MCF 10A (cell line): ENCODE results near the gene DNAI2. TPM values are rescaled to one million over a fixed set of nuclear protein-coding genes. Genes with fewer than 3 reads are reported as not detected.

ENCODE experiments used
- BruUV-seq: library from RNA; stranded (reverse); fragments of 400-500 nt; replicated peaks from 2 replicates; lab custom pipeline; 2021; lab: Mats Ljungman, UMichigan
- CTCF ChIA-PET: fragments of 300-600 bp; sonication (Branson Sonifier 250); formaldehyde crosslinking; extraction: SDS; loops from one replicate; lab custom pipeline; 2021; ENCODE audit warnings: antibody characterized with exemption, inconsistent platforms; lab: Yijun Ruan, JAX
- POLR2A ChIA-PET: fragments of 300-600, 350-650 bp; sonication (Branson Sonifier 250); formaldehyde crosslinking; extraction: SDS; loops from one replicate; lab custom pipeline; 2020; ENCODE audit warnings: antibody characterized with exemption, inconsistent platforms; lab: Yijun Ruan, JAX
- DNase-seq: peaks from one replicate; pipeline ENCODE4 v3.0.0-alpha.2; 2018; ENCODE audit not compliant: unreplicated experiment
- H3K27ac Mint-ChIP-seq: one replicate; pipeline ENCODE4 v1.8.0; 2022; ENCODE audit warnings: mild to moderate bottlenecking, low read depth, mixed read lengths; ENCODE audit not compliant: unreplicated experiment
- H3K27me3 Mint-ChIP-seq: one replicate; pipeline ENCODE4 v1.8.0; 2022; ENCODE audit warnings: mixed read lengths; ENCODE audit not compliant: insufficient read depth, unreplicated experiment
- H3K36me3 Mint-ChIP-seq: one replicate; pipeline ENCODE4 v1.8.0; 2022; ENCODE audit warnings: mild to moderate bottlenecking, moderate library complexity, mixed read lengths; ENCODE audit not compliant: insufficient read depth, unreplicated experiment
- H3K4me1 Mint-ChIP-seq: one replicate; pipeline ENCODE4 v1.8.0; 2022; ENCODE audit warnings: mixed read lengths; ENCODE audit not compliant: insufficient read depth, unreplicated experiment
- H3K4me3 Mint-ChIP-seq: one replicate; pipeline ENCODE4 v1.8.0; 2022; ENCODE audit warnings: mild to moderate bottlenecking, moderate library complexity, mixed read lengths; ENCODE audit not compliant: unreplicated experiment
- H3K9me3 Mint-ChIP-seq: one replicate; pipeline ENCODE4 v1.8.0; 2022; ENCODE audit warnings: mixed read lengths; ENCODE audit not compliant: unreplicated experiment
- intact Hi-C: fragments of 100-400 bp; cut with micrococcal nuclease; formaldehyde crosslinking; loops from 2 replicates; pipeline ENCODE4 v1.14.1; 2022
- total RNA-seq: library from RNA; stranded (reverse); gene quantifications from 2 replicates; pipeline ENCODE4 v1.2.3, GENCODE V29; 2022
- TF ChIP-seq, protein P1 (sequence below): fragments of 200-600 bp; IDR thresholded peaks from one replicate; pipeline ENCODE4 v1.8.0; 2022; ENCODE audit warnings: antibody characterized with exemption, mild to moderate bottlenecking; ENCODE audit not compliant: unreplicated experiment

The DNAI2 gene
- total RNA-seq, 1 experiment from 2014 or later = not detected

- no TSS peak for BruUV-seq
- peaks cover 26% of the 10 kb centered on the region for H3K27me3 Mint-ChIP-seq
- no peaks in the 10 kb centered on the region for H3K9me3 Mint-ChIP-seq
- intact Hi-C loops = no loop called here
- H3K4me1 Mint-ChIP-seq = no peaks in the 10 kb centered on the region
- DNase-seq = no peak
- TF ChIP-seq, protein P1, sequence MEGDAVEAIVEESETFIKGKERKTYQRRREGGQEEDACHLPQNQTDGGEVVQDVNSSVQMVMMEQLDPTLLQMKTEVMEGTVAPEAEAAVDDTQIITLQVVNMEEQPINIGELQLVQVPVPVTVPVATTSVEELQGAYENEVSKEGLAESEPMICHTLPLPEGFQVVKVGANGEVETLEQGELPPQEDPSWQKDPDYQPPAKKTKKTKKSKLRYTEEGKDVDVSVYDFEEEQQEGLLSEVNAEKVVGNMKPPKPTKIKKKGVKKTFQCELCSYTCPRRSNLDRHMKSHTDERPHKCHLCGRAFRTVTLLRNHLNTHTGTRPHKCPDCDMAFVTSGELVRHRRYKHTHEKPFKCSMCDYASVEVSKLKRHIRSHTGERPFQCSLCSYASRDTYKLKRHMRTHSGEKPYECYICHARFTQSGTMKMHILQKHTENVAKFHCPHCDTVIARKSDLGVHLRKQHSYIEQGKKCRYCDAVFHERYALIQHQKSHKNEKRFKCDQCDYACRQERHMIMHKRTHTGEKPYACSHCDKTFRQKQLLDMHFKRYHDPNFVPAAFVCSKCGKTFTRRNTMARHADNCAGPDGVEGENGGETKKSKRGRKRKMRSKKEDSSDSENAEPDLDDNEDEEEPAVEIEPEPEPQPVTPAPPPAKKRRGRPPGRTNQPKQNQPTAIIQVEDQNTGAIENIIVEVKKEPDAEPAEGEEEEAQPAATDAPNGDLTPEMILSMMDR = no peak
- peaks cover 7% of the 10 kb centered on the region for H3K36me3 Mint-ChIP-seq
- CTCF ChIA-PET = no interaction called here
- H3K27ac Mint-ChIP-seq = no peak overlapping the region
- no peak overlapping the region for H3K4me3 Mint-ChIP-seq
- POLR2A ChIA-PET = no interaction called here
These were observed 62.3 kb downstream of the DNAI2 start for GRCh38 chr17:74336307-74336706.

DNA sequence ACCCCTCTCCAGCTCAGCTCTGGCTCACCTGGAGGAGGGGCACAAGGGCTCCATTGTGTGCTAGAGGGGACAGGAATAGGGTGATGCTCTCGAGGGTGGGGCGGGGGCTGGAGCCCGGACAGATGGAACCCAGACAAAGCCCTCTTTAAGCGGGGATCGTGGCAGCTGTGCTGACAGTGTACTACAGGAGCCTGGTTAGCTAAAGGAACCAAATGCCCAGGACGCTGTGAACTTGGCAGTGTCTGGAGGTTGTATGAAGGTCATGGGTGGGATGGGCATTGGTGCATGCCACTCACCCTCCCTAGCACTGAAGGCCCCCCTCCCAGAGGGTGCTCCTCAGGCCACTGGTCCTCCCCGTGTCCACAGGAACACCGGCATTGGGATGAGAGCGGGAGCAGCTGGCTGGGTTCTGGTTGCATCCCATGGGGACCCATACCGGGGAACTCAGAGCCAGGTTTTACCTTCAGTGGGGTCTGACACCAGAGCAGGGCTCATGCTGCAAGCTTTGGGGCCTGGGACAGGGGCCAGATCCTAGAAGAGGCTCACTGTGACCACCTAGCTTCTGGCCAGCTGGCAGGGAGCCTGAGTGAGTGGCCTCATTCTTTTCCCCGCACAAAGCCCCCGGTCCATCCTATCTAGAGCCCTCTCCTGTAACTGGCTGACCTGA, 63.9 kb downstream of the DNAI2 start:
- H3K36me3 Mint-ChIP-seq = peaks cover 7% of the 10 kb centered on the region
- no peak overlapping the region for H3K4me3 Mint-ChIP-seq
- H3K9me3 Mint-ChIP-seq = no peaks in the 10 kb centered on the region
- peaks cover 26% of the 10 kb centered on the region for H3K27me3 Mint-ChIP-seq
- intact Hi-C loops = no loop called here
- no peaks in the 10 kb centered on the region for H3K4me1 Mint-ChIP-seq
- CTCF ChIA-PET = interaction anchor here (0.6 to 1.4 kb wide), 2 partner anchors 30 to 421 kb away, joined by 3 to 4 read pairs; partner anchors contain the start of gene GPR142
- no peak overlapping the region for H3K27ac Mint-ChIP-seq
- DNase-seq = no peak
- BruUV-seq = no TSS peak
- POLR2A ChIA-PET = interaction anchor here (0.6 kb wide), 1 partner anchor 1369 kb away, joined by 4 read pairs; no protein-coding TSS in a partner anchor
- TF ChIP-seq, protein P1 = no peak

GRCh38 chr17:74339537-74340195, 65.6 kb downstream of the DNAI2 start:
- intact Hi-C loops = no loop called here
- H3K4me1 Mint-ChIP-seq = no peaks in the 10 kb centered on the region
- BruUV-seq = no TSS peak
- H3K4me3 Mint-ChIP-seq = no peak overlapping the region
- H3K9me3 Mint-ChIP-seq = no peaks in the 10 kb centered on the region
- no peak overlapping the region for H3K27ac Mint-ChIP-seq
- ChIA-PET POLR2A (interaction anchor here (0.7 kb wide), 1 partner anchor 37 kb away, joined by 4 read pairs; no protein-coding TSS in a partner anchor), CTCF (no interaction called here)
- TF ChIP-seq, protein P1 = no peak
- peaks cover 26% of the 10 kb centered on the region for H3K27me3 Mint-ChIP-seq
- H3K36me3 Mint-ChIP-seq = peaks cover 7% of the 10 kb centered on the region
- DNase-seq = no peak

- ChIA-PET CTCF (no interaction called here), POLR2A (no interaction called here)
- Mint-ChIP-seq H3K36me3 (peaks cover 7% of the 10 kb centered on the region), H3K9me3 (no peaks in the 10 kb centered on the region), H3K4me1 (no peaks in the 10 kb centered on the region), H3K27ac (no peak overlapping the region), H3K4me3 (no peak overlapping the region), H3K27me3 (peaks cover 26% of the 10 kb centered on the region)
- TF ChIP-seq, protein P1 = no peak
- no peak for DNase-seq
- BruUV-seq = no TSS peak
- intact Hi-C loops = no loop called here
These were observed 66.5 kb downstream of the DNAI2 start for GRCh38 chr17:74340470-74341023.
